Osteoblast (primary cell): ENCODE measurements around the gene MTRFR. TPM values are rescaled to one million over a fixed set of nuclear protein-coding genes. Genes with fewer than 3 reads are reported as not detected.

Source experiments
- DNase-seq: peaks from one replicate; pipeline ENCODE4 v3.0.0; 2011; ENCODE audit warnings: low spot score, mixed read lengths; ENCODE audit not compliant: insufficient read length; ENCODE audit errors: missing footprints
- H2AFZ ChIP-seq: 2 replicates; pipeline ENCODE4 v1.6.0; 2011; ENCODE audit warnings: mild to moderate bottlenecking, low read length
- H3K27ac ChIP-seq: 2 replicates; pipeline ENCODE4 v1.5.1; 2011; ENCODE audit warnings: mild to moderate bottlenecking, low read depth, low read length, moderate library complexity
- H3K27me3 ChIP-seq: 2 replicates; pipeline ENCODE4 v1.6.0; 2012; ENCODE audit warnings: mild to moderate bottlenecking, control low read depth, inconsistent platforms, low read length, moderate library complexity; ENCODE audit not compliant: insufficient read depth
- H3K36me3 ChIP-seq: 2 replicates; pipeline ENCODE4 v1.5.1; 2011; ENCODE audit warnings: mild to moderate bottlenecking, low read length, control low read depth, moderate library complexity; ENCODE audit not compliant: insufficient read depth
- H3K4me1 ChIP-seq: 2 replicates; pipeline ENCODE4 v1.5.1; 2011; ENCODE audit warnings: mild to moderate bottlenecking, low read length, control low read depth, moderate library complexity; ENCODE audit not compliant: insufficient read depth
- H3K4me2 ChIP-seq: 2 replicates; pipeline ENCODE4 v1.6.0; 2011; ENCODE audit warnings: mild to moderate bottlenecking, low read length; ENCODE audit not compliant: insufficient read depth
- H3K4me3 ChIP-seq: fragments of 200-600 bp; sonication (generic); 3 replicates; pipeline ENCODE4 v1.5.1; 2012; ENCODE audit warnings: mild to moderate bottlenecking, low read length, inconsistent platforms; ENCODE audit not compliant: insufficient read depth
- H3K79me2 ChIP-seq: 2 replicates; pipeline ENCODE4 v1.6.0; 2012; ENCODE audit warnings: mild to moderate bottlenecking, low read length, control low read depth, inconsistent platforms; ENCODE audit not compliant: insufficient read depth
- H3K9me3 ChIP-seq: 2 replicates; pipeline ENCODE4 v1.5.1; 2011; ENCODE audit warnings: low read depth, low read length, control low read depth
- H4K20me1 ChIP-seq: 2 replicates; pipeline ENCODE4 v1.6.0; 2012; ENCODE audit warnings: mild to moderate bottlenecking, low read length, control low read depth; ENCODE audit not compliant: insufficient read depth
- CTCF ChIP-seq: IDR thresholded peaks from 2 replicates; pipeline ENCODE4 v1.5.1; 2011; ENCODE audit warnings: mild to moderate bottlenecking, low read depth, low read length, moderate library complexity; ENCODE audit errors: extremely low read depth
- total RNA-seq: library from RNA; depleted of rRNA; stranded (reverse); fragments of >200 nt; gene quantifications from 2 replicates; pipeline ENCODE4 v1.2.3, GENCODE V29; 2012

MTRFR gene
- total RNA-seq, 1 donor: 16.3 TPM

- Histone ChIP-seq H3K27ac (no peak overlapping the region), H3K4me2 (no peak overlapping the region), H2AFZ (no peak overlapping the region), H3K9me3 (no peaks in the 10 kb centered on the region), H4K20me1 (no peaks in the 10 kb centered on the region), H3K27me3 (no peaks in the 10 kb centered on the region), H3K4me1 (peaks cover 6% of the 10 kb centered on the region), H3K36me3 (peaks cover 3% of the 10 kb centered on the region), H3K4me3 (no peak overlapping the region), H3K79me2 (no peaks in the 10 kb centered on the region)
- no peak for TF ChIP-seq CTCF
- DNase-seq: no peak
Observed at GRCh38 chr12:123284669-123285068, 51.4 kb downstream of the MTRFR start.

GRCh38 chr12:123286652-123287373, 53.6 kb downstream of the MTRFR start:
- TF ChIP-seq CTCF: no peak
- Histone ChIP-seq H3K4me1 (peaks cover 6% of the 10 kb centered on the region), H3K79me2 (no peaks in the 10 kb centered on the region), H2AFZ (no peak overlapping the region), H3K4me2 (no peak overlapping the region), H3K36me3 (peaks cover 13% of the 10 kb centered on the region), H3K9me3 (no peaks in the 10 kb centered on the region), H3K4me3 (no peak overlapping the region), H4K20me1 (no peaks in the 10 kb centered on the region), H3K27me3 (no peaks in the 10 kb centered on the region), H3K27ac (no peak overlapping the region)
- no peak for DNase-seq

- TF ChIP-seq CTCF: no peak
- no peak overlapping the region for H3K4me2 ChIP-seq
- peak; percentile 42 for DNase-seq
- H3K4me3 ChIP-seq: no peak overlapping the region
- no peaks in the 10 kb centered on the region for H3K27me3 ChIP-seq
- H2AFZ ChIP-seq: no peak overlapping the region
- H3K4me1 ChIP-seq: peaks cover 6% of the 10 kb centered on the region
- H3K36me3 ChIP-seq: peaks cover 31% of the 10 kb centered on the region
- H4K20me1 ChIP-seq: no peaks in the 10 kb centered on the region
- H3K27ac ChIP-seq: no peak overlapping the region
- no peaks in the 10 kb centered on the region for H3K9me3 ChIP-seq
- no peaks in the 10 kb centered on the region for H3K79me2 ChIP-seq
Observed at GRCh38 chr12:123288751-123289346, 55.6 kb downstream of the MTRFR start.

GRCh38 chr12:123289911-123290310, 56.7 kb downstream of the MTRFR start:
- Histone ChIP-seq H4K20me1 (no peaks in the 10 kb centered on the region), H3K9me3 (no peaks in the 10 kb centered on the region), H3K4me1 (peaks cover 6% of the 10 kb centered on the region), H3K79me2 (no peaks in the 10 kb centered on the region), H3K36me3 (peaks cover 40% of the 10 kb centered on the region), H2AFZ (no peak overlapping the region), H3K27me3 (no peaks in the 10 kb centered on the region), H3K27ac (no peak overlapping the region), H3K4me2 (no peak overlapping the region), H3K4me3 (no peak overlapping the region)
- no peak for TF ChIP-seq CTCF
- no peak for DNase-seq
